Esophagus squamous epithelium (tissue), 4 donors: ENCODE data around the gene NPSR1.

Experiments
- CTCF ChIP-seq, 6 experiments: fragments of 450-650 bp in 4 of 6; fragments of 200-600 bp in 2 of 6; sonication (generic) in 2 of 6; IDR thresholded peaks; one replicate each; pipeline ENCODE4 v1.5.1; 2016 to 2019; ENCODE audit warnings: antibody characterized with exemption in 6 of 6, mild to moderate bottlenecking in 4 of 6, moderate library complexity in 4 of 6
- POLR2A ChIP-seq, 4 donors: fragments of 450-650 bp; IDR thresholded peaks; one replicate each; pipeline ENCODE4 v1.6.1; 2017; ENCODE audit warnings: antibody characterized with exemption in 4 of 4, mild to moderate bottlenecking in 4 of 4, moderate library complexity in 3 of 4

- TF ChIP-seq POLR2A (IDR thresholded peaks at IDR 0.05): no peak
- TF ChIP-seq CTCF (IDR thresholded peaks at IDR 0.05): no peak
Observed at GRCh38 chr7:34845666-34846361, 187.8 kb downstream of the NPSR1 start.
